Stimulated activated effector memory CD8-positive, alpha-beta T cell treated with anti-CD3 and anti-CD28 coated beads, Interleukin-12 subunit alpha, Interleukin-12 subunit beta, amount 100 ng/mL, for 72 hours (primary cell): ENCODE data around the gene KCNE3.
A peak's percentile ranks its signal among the peaks of the same experiment; 100 is the strongest.

Source experiments
- ATAC-seq: fragments of 150-1000 bp; cut with Tn5 transposase; 2 replicates; pipeline ENCODE4 v1.10.0; 2021
- DNase-seq, 2 donors: peaks; one replicate each; pipeline ENCODE4 v3.0.0; 2021 to 2022; ENCODE audit warnings: low spot score in 2 of 2
- H3K27ac Mint-ChIP-seq: one replicate; pipeline ENCODE4 v1.8.0; 2022; ENCODE audit warnings: mild to moderate bottlenecking, mixed read lengths
- H3K36me3 Mint-ChIP-seq: one replicate; pipeline ENCODE4 v1.8.0; 2022; ENCODE audit warnings: mild to moderate bottlenecking, mixed read lengths
- H3K4me1 Mint-ChIP-seq: one replicate; pipeline ENCODE4 v1.8.0; 2022; ENCODE audit warnings: mixed read lengths
- H3K4me3 Mint-ChIP-seq: one replicate; pipeline ENCODE4 v1.8.0; 2022; ENCODE audit warnings: mild to moderate bottlenecking, mixed read lengths
- H3K9me3 Mint-ChIP-seq: one replicate; pipeline ENCODE4 v1.8.0; 2022; ENCODE audit warnings: mixed read lengths

KCNE3 gene, protein sequence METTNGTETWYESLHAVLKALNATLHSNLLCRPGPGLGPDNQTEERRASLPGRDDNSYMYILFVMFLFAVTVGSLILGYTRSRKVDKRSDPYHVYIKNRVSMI

DNA sequence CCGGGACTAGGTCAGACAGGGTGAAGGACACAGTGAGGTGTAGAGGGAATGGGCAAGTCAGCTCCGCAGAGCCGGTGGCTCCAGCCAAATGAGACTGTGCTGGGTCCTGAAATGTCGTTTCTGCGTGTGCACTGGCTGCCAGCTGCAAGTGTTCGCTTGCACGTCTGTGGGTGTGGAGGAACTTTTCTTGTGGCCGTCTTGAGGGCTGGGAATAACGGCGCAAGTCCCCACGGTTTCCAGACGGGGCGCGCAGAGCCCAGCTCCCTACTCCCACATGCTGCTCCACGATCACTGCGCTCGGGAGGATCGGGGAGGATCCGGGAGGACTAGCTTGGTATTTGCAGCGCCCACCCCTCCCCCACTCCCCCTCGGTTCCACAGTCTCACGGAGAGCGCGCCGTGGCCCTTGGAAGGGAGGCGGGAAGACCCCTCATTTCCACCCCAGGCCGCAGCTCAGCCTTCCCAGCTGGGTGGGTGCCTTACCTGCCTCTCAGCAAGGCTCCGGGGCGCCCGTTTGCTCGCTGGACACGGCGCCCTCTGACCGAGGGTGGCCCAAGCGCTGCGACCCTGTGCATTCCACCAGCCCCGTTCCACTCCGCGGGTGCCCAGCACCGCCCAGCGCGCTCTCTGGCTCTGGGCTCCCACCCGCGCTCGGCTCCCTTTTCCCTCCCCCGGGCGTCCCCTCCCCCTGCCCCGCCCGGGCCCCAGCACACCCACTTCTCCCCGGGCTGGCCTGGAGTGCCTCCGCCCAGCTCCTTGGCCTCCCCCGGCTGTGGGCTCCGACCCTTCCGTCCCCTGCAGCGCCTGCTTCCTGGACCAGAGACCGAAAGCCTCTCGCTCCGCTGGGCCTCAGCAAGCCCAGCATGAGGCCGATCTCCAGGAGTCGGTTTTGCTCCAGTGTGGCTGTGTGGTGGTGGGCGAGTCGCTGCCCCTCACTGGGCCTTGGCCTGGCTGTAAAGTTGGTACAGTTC is at the start of gene KCNE3:
KCNE3 (minus strand) TSS at position 634 of the 970 bp plus-strand sequence. CDS start 9,986 bp downstream, outside the sequence.
- DNase-seq (no peak), ATAC-seq (no peak)
- Mint-ChIP-seq H3K9me3 (no peaks in the 10 kb centered on the region), H3K36me3 (no peaks in the 10 kb centered on the region), H3K27ac (no peak within 1 kb of the TSS), H3K4me3 (no peak within 1 kb of the TSS), H3K4me1 (peaks cover 9% of the 10 kb centered on the region)

- Mint-ChIP-seq H3K9me3 (no peaks in the 10 kb centered on the region), H3K27ac (no peak overlapping the region), H3K4me3 (no peak overlapping the region), H3K36me3 (no peaks in the 10 kb centered on the region), H3K4me1 (no peaks in the 10 kb centered on the region)
- DNase-seq, result no peak
- ATAC-seq, result no peak
Observed at GRCh38 chr11:74507582-74507981, 40.2 kb upstream of the KCNE3 start.

GRCh38 chr11:74506823-74507222 is 39.5 kb upstream of the KCNE3 start:
- no peaks in the 10 kb centered on the region for H3K4me1 Mint-ChIP-seq
- ATAC-seq, result no peak
- no peak overlapping the region for H3K4me3 Mint-ChIP-seq
- no peaks in the 10 kb centered on the region for H3K9me3 Mint-ChIP-seq
- no peaks in the 10 kb centered on the region for H3K36me3 Mint-ChIP-seq
- H3K27ac Mint-ChIP-seq, result no peak overlapping the region
- no peak for DNase-seq

- Mint-ChIP-seq H3K4me1 (no peaks in the 10 kb centered on the region), H3K4me3 (no peak overlapping the region), H3K9me3 (no peaks in the 10 kb centered on the region), H3K36me3 (no peaks in the 10 kb centered on the region), H3K27ac (no peak overlapping the region)
- DNase-seq (no peak), ATAC-seq (no peak)
Observed at GRCh38 chr11:74505911-74506310, 38.6 kb upstream of the KCNE3 start.

- Mint-ChIP-seq H3K4me3 (no peak overlapping the region), H3K9me3 (no peaks in the 10 kb centered on the region), H3K36me3 (no peaks in the 10 kb centered on the region), H3K4me1 (no peaks in the 10 kb centered on the region), H3K27ac (no peak overlapping the region)
- DNase-seq, result no peak
- ATAC-seq, result no peak
Observed at GRCh38 chr11:74504100-74504691, 36.8 kb upstream of the KCNE3 start.

- no peaks in the 10 kb centered on the region for H3K9me3 Mint-ChIP-seq
- H3K27ac Mint-ChIP-seq, result no peak overlapping the region
- H3K4me3 Mint-ChIP-seq, result no peak overlapping the region
- no peak for ATAC-seq
- H3K36me3 Mint-ChIP-seq, result no peaks in the 10 kb centered on the region
- DNase-seq, result no peak
- H3K4me1 Mint-ChIP-seq, result peaks cover 18% of the 10 kb centered on the region
Observed at GRCh38 chr11:74494916-74495315, 27.6 kb upstream of the KCNE3 start.

- no peaks in the 10 kb centered on the region for H3K9me3 Mint-ChIP-seq
- peaks cover 18% of the 10 kb centered on the region for H3K4me1 Mint-ChIP-seq
- no peaks in the 10 kb centered on the region for H3K36me3 Mint-ChIP-seq
- H3K27ac Mint-ChIP-seq, result peak overlapping the region; percentile 10
- ATAC-seq, result no peak
- H3K4me3 Mint-ChIP-seq, result peak overlapping the region; percentile 62
- no peak for DNase-seq
Observed at GRCh38 chr11:74493791-74494630, 26.7 kb upstream of the KCNE3 start.

GRCh38 chr11:74492974-74493790 is 25.8 kb upstream of the KCNE3 start, which contains the start of gene LIPT2:
TSS of gene LIPT2 (minus strand) at chr11:74493724. CDS start at chr11:74493703, 21 bp downstream.
- Mint-ChIP-seq H3K27ac (peak within 1 kb of the TSS; percentile 74), H3K4me1 (peaks cover 18% of the 10 kb centered on the region), H3K9me3 (no peaks in the 10 kb centered on the region), H3K4me3 (peak within 1 kb of the TSS; percentile 62), H3K36me3 (no peaks in the 10 kb centered on the region)
- ATAC-seq (peak; percentile 99), DNase-seq (peak; percentile 88 to 96)

- Mint-ChIP-seq H3K27ac (peak overlapping the region; percentile 43), H3K9me3 (no peaks in the 10 kb centered on the region), H3K4me1 (peaks cover 18% of the 10 kb centered on the region), H3K36me3 (no peaks in the 10 kb centered on the region), H3K4me3 (peak overlapping the region; percentile 62)
- ATAC-seq (no peak), DNase-seq (no peak)
Observed at GRCh38 chr11:74492084-74492483, 24.7 kb upstream of the KCNE3 start.

- H3K27ac Mint-ChIP-seq, result no peak overlapping the region
Observed at GRCh38 chr11:74490941-74491340, 23.6 kb upstream of the KCNE3 start.

DNA sequence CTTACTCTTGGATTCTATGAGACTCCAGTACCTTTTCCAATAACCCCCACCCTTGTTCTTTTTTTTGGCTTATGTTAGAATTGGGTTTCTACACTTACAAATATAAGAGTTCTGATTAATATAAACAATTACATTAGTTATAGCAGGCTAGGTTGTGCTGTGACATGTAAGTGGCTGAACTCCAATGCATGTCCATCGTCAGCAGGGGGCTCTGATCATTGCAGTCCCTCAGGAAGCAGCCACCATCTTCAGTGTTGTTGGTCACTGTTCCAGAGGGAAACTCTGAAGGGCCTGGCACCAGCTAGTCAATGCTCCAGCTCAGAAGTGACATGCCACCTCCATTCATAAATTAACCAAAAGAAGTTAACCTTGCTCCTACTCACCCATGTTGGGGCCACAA is 20.5 kb upstream of the KCNE3 start:
- H3K4me3 Mint-ChIP-seq, result no peak overlapping the region

More at GRCh38 chr11:74490941-74491340, 23.6 kb upstream of the KCNE3 start:
- no peak for ATAC-seq
- Mint-ChIP-seq H3K4me3 (no peak overlapping the region), H3K9me3 (no peaks in the 10 kb centered on the region), H3K36me3 (no peaks in the 10 kb centered on the region), H3K4me1 (peaks cover 18% of the 10 kb centered on the region)
- DNase-seq, result no peak

GRCh38 chr11:74485868-74486267 is 18.5 kb upstream of the KCNE3 start:
- Mint-ChIP-seq H3K27ac (no peak overlapping the region), H3K4me3 (no peak overlapping the region), H3K9me3 (no peaks in the 10 kb centered on the region), H3K36me3 (no peaks in the 10 kb centered on the region), H3K4me1 (no peaks in the 10 kb centered on the region)
- ATAC-seq, result no peak
- DNase-seq, result no peak

More for the DNA sequence above, 20.5 kb upstream of the KCNE3 start:
- Mint-ChIP-seq H3K9me3 (no peaks in the 10 kb centered on the region), H3K4me1 (peaks cover 10% of the 10 kb centered on the region), H3K36me3 (no peaks in the 10 kb centered on the region), H3K27ac (peak overlapping the region; percentile 2)
- no peak for ATAC-seq
- DNase-seq, result no peak

DNA sequence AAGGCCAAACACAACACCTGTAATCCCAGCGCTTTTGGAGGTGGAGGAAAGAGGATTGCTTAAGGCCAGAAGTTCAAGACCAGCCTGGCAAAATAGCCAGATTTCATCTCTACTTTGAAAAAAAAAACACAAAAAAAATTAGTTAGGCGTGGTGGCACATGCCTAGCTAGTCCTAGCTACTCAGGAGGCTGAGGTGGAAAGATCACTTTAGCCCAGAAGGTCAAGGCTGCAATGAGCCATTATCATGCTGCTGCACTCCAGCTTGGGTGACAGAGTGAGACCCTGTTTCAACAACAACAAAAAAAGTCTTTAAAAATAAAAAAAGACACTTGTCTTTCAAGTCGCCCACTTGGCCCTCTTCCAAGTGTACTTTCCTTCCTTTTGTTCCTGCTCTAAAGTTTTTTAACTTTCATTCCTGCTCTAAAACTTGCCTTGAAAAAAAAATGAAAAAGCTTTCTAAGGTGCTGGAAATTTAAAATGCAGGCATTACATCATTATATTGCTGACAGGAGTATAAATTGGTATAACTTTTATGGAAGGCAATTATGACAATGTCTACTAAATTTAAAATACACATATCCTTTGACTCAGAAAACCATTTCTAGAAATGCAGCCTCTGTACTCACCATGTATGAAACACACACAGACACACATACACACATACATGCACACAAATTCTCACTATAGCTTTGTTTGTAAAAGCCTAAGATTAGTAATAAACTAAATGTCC is 13.5 kb upstream of the KCNE3 start:
- no peak for DNase-seq
- Mint-ChIP-seq H3K36me3 (no peaks in the 10 kb centered on the region), H3K9me3 (no peaks in the 10 kb centered on the region), H3K27ac (no peak overlapping the region), H3K4me3 (no peak overlapping the region), H3K4me1 (no peaks in the 10 kb centered on the region)
- ATAC-seq, result no peak

DNA sequence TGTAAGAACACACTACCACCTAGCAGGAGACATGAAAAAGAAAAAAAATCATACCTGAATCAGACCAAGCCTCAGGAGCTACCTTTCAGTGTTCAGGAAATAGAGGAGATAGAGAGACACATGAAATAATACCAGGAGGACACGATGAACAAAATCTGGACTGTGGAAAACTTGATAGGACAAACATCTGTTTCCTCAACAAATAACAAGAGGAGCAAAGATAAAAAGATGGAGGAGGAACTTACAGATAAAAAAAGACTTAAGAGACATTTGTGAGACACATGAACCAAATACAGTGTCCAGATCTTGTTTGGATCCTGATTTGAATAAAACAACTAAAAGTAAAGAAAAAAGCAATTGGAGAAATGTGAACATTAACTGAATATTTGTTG is 12.4 kb upstream of the KCNE3 start:
- Mint-ChIP-seq H3K36me3 (no peaks in the 10 kb centered on the region), H3K27ac (no peak overlapping the region), H3K4me3 (no peak overlapping the region), H3K9me3 (no peaks in the 10 kb centered on the region), H3K4me1 (no peaks in the 10 kb centered on the region)
- ATAC-seq, result no peak
- no peak for DNase-seq
